HepG2 (cell line): ENCODE results near the gene CLCN4. TPM values are rescaled to one million over a fixed set of nuclear protein-coding genes. Genes with fewer than 3 reads are reported as not detected.

Experiments used
- ATAC-seq: fragments of 200-7000 bp; cut with Tn5 transposase; 3 replicates; pipeline ENCODE4 v1.9.1; 2020; ENCODE audit warnings: mild to moderate bottlenecking, moderate library complexity
- BruUV-seq: library from RNA; stranded (reverse); fragments of 400-500 nt; replicated peaks from 2 replicates; lab custom pipeline; 2021; lab: Mats Ljungman, UMichigan
- CTCF ChIA-PET: fragments of 300-600 bp; formaldehyde crosslinking; extraction: SDS; loops from one replicate; lab custom pipeline; 2021; ENCODE audit warnings: low total read pairs, inconsistent platforms, low intra/inter-chr PET ratio; lab: Yijun Ruan, JAX
- POLR2A ChIA-PET: fragments of 350-600 bp; sonication (Branson Sonifier 250); formaldehyde crosslinking; loops from one replicate; lab custom pipeline; 2020; ENCODE audit warnings: antibody characterized with exemption, inconsistent platforms; lab: Yijun Ruan, JAX
- DNase-seq: peaks from one replicate; pipeline ENCODE4 v3.0.0-alpha.2; 2015; ENCODE audit warnings: low spot score
- FAIRE-seq: peaks from 3 replicates; lab custom pipeline; 2011; peaks lifted over from hg19 to GRCh38; lab: Jason Lieb, UNC
- H2AFZ ChIP-seq: one replicate; pipeline ENCODE4 v1.6.1; 2011; ENCODE audit warnings: low read length, inconsistent platforms
- H3K27ac ChIP-seq: fragments of 300-600 bp; 3 replicates; pipeline ENCODE4 v1.8.0; 2011; ENCODE audit warnings: mixed run types, mild to moderate bottlenecking, mixed read lengths, low read length, inconsistent platforms; ENCODE audit not compliant: insufficient read depth; ENCODE audit errors: extremely low read length
- H3K27me3 ChIP-seq, 2 experiments: fragments of 200-600 bp in 1 of 2; 2 replicates in 1 of 2; 3 replicates in 1 of 2; pipeline versions ENCODE4 v1.6.0 to v1.8.0; 2011; ENCODE audit warnings: low read length in 2 of 2, mild to moderate bottlenecking in 2 of 2, moderate library complexity in 2 of 2, inconsistent platforms in 1 of 2; ENCODE audit not compliant: insufficient read depth in 2 of 2, control insufficient read depth in 1 of 2
- H3K36me3 ChIP-seq, 2 experiments: fragments of 200-600 bp in 1 of 2; replicated peaks in 1 of 2; 2 replicates in 1 of 2; 3 replicates in 1 of 2; pipeline versions ENCODE4 v1.5.1 to v1.8.0; 2011; ENCODE audit warnings: low read length in 2 of 2, inconsistent platforms in 1 of 2; ENCODE audit not compliant: insufficient read depth in 2 of 2, control insufficient read depth in 1 of 2
- H3K4me1 ChIP-seq: 2 replicates; pipeline ENCODE4 v1.5.1; 2012; ENCODE audit warnings: low read length, inconsistent platforms; ENCODE audit not compliant: insufficient read depth
- H3K4me2 ChIP-seq: 2 replicates; pipeline ENCODE4 v1.6.0; 2011; ENCODE audit warnings: low read depth, low read length, inconsistent platforms
- H3K4me3 ChIP-seq, 3 experiments: fragments of 200-600 bp in 1 of 3; sonication (generic), shearing (Covaris generic) in 1 of 3; replicated peaks in 1 of 3; 2 replicates each; pipeline ENCODE4 v1.5.1; 2011 to 2016; ENCODE audit warnings: low read length in 3 of 3, inconsistent platforms in 2 of 3, low read depth in 2 of 3, mild to moderate bottlenecking in 2 of 3, control low read depth in 1 of 3, mixed read lengths in 1 of 3; ENCODE audit not compliant: insufficient read depth in 1 of 3
- H3K79me2 ChIP-seq: one replicate; pipeline ENCODE4 v1.6.1; 2011; ENCODE audit warnings: low read length, inconsistent platforms; ENCODE audit not compliant: insufficient read depth
- H3K9ac ChIP-seq: 2 replicates; pipeline ENCODE4 v1.6.0; 2011; ENCODE audit warnings: mild to moderate bottlenecking, low read depth, low read length, inconsistent platforms; ENCODE audit not compliant: insufficient read depth
- H3K9me3 ChIP-seq: 2 replicates; pipeline ENCODE4 v1.5.1; 2012; ENCODE audit warnings: mild to moderate bottlenecking, low read length
- H4K20me1 ChIP-seq: 2 replicates; pipeline ENCODE4 v1.6.0; 2011; ENCODE audit warnings: inconsistent platforms, mild to moderate bottlenecking, low read length, moderate library complexity; ENCODE audit not compliant: insufficient read depth
- AHDC1 ChIP-seq: sonication (generic); formaldehyde crosslinking; IDR thresholded peaks from 2 replicates; pipeline ENCODE4 v1.5.1; 2020; ENCODE audit warnings: mild to moderate bottlenecking, missing genetic modification reagents, borderline replicate concordance
- EP300 ChIP-seq, 3 experiments: sonication (generic) in 1 of 3; formaldehyde crosslinking in 1 of 3; IDR thresholded peaks; 2 replicates each; pipeline versions ENCODE4 v1.5.1 to v1.6.1; 2011 to 2020; ENCODE audit warnings: low read depth in 2 of 3, low read length in 2 of 3, borderline replicate concordance in 1 of 3, improper control_type of control experiment in 1 of 3, mild to moderate bottlenecking in 1 of 3, missing genetic modification reagents in 1 of 3, moderate library complexity in 1 of 3
- FOXK2 ChIP-seq: fragments of 450-650 bp; IDR thresholded peaks from 2 replicates; pipeline ENCODE4 v1.6.1; 2016
- KDM4B ChIP-seq: sonication (generic); formaldehyde crosslinking; IDR thresholded peaks from 2 replicates; pipeline ENCODE4 v1.4.0; 2020; ENCODE audit warnings: missing genetic modification reagents
- KDM6A ChIP-seq: IDR thresholded peaks from 2 replicates; pipeline ENCODE4 v1.6.1; 2016; ENCODE audit warnings: low read depth
- KLF11 ChIP-seq: IDR thresholded peaks from 2 replicates; pipeline ENCODE4 v1.6.1; 2016; ENCODE audit warnings: missing compliant biosample characterization
- MIXL1 ChIP-seq: IDR thresholded peaks from 2 replicates; pipeline ENCODE4 v1.6.1; 2016
- NCOR1 ChIP-seq: fragments of 200-600 bp; sonication (generic); IDR thresholded peaks from 2 replicates; pipeline ENCODE4 v1.7.0; 2017; ENCODE audit warnings: antibody characterized with exemption, low read length, borderline replicate concordance
- NR2F6 ChIP-seq, 2 experiments: IDR thresholded peaks; 2 replicates each; pipeline ENCODE4 v1.6.1; 2016; ENCODE audit warnings: antibody characterized with exemption in 1 of 2, mild to moderate bottlenecking in 1 of 2
- NRL ChIP-seq: sonication (generic); formaldehyde crosslinking; IDR thresholded peaks from 2 replicates; pipeline ENCODE4 v1.5.0; 2020; ENCODE audit warnings: missing genetic modification reagents, mild to moderate bottlenecking, moderate library complexity, borderline replicate concordance
- RCOR2 ChIP-seq: IDR thresholded peaks from 2 replicates; pipeline ENCODE4 v1.6.1; 2016; ENCODE audit warnings: missing biosample characterization, missing genetic modification reagents
- SALL1 ChIP-seq: sonication (generic); formaldehyde crosslinking; IDR thresholded peaks from 2 replicates; pipeline ENCODE4 v1.8.0; 2022; ENCODE audit warnings: mild to moderate bottlenecking, missing genetic modification reagents
- SMAD1 ChIP-seq: sonication (generic); formaldehyde crosslinking; IDR thresholded peaks from 2 replicates; pipeline ENCODE4 v1.4.0; 2020; ENCODE audit warnings: missing genetic modification reagents, low read depth, mild to moderate bottlenecking, borderline replicate concordance
- TAF15 ChIP-seq: fragments of 200-400 bp; formaldehyde crosslinking; IDR thresholded peaks from one replicate; pipeline ENCODE4 v1.6.1; 2018; ENCODE audit warnings: mild to moderate bottlenecking, low read depth, low read length; ENCODE audit not compliant: poor library complexity, severe bottlenecking
- ZNF563 ChIP-seq: sonication (generic); formaldehyde crosslinking; IDR thresholded peaks from 2 replicates; pipeline ENCODE4 v1.8.0; 2022; ENCODE audit warnings: mild to moderate bottlenecking, moderate library complexity, missing genetic modification reagents
- WGBS: methylation state at CpG from one replicate; pipeline ENCODE4 v1.1.6; 2017; ENCODE audit warnings: low lambda C conversion rate; 5-methylcytosine and 5-hydroxymethylcytosine counted together
- in situ Hi-C: cut with HindIII; loops from 2 replicates; pipeline ENCODE4 v1.10.0; 2017; ENCODE audit warnings: low pct_unique_long_range_greater_than_20kb; ENCODE audit not compliant: extremely low pct_ligation_motif_present
- intact Hi-C: fragments of 100-400 bp; cut with micrococcal nuclease; formaldehyde crosslinking; loops from one replicate; pipeline ENCODE4 v1.10.0; 2022; ENCODE audit not compliant: unreplicated experiment
- polyA plus RNA-seq, 8 experiments: library from polyadenylated mRNA; depleted of rRNA in 3 of 8; stranded (reverse) in 7 of 8; unstranded in 1 of 8; fragments of >200 nt; fragmentation: Illumina TruSeq in 4 of 8; extraction: Trizol in 4 of 8; gene quantifications; 2 replicates each; pipeline versions ENCODE4 v1.2.1 to v1.2.3, GENCODE V29; 2011 to 2016; ENCODE audit warnings: low read depth in 4 of 8, missing spikeins in 1 of 8, mixed read lengths in 1 of 8; ENCODE audit not compliant: insufficient read depth in 1 of 8
- total RNA-seq, 5 experiments: library from RNA; depleted of rRNA; stranded (reverse); fragments of >200 nt; fragmentation: Illumina TruSeq; extraction: Trizol; gene quantifications; 2 replicates each; pipeline ENCODE4 v1.2.3, GENCODE V29; 2016; ENCODE audit warnings: low read depth in 1 of 5

Gene CLCN4
- total and polyA plus RNA-seq, 2 of the 13 experiments (the other 11 are each of a cell fraction or from before 2014, with no cell fraction given), result 1.8 to 2.5 TPM

- TF ChIP-seq NCOR1 (no peak), KLF11 (no peak), MIXL1 (CRISPR knock-in tag) (no peak)
Measured at GRCh38 chrX:10278716-10279115, 121.9 kb downstream of the CLCN4 start (continued).

GRCh38 chrX:10280071-10280470 is 123.3 kb downstream of the CLCN4 start:
- no peaks in the 10 kb centered on the region for H3K4me1 ChIP-seq
- ChIA-PET POLR2A (no interaction called here), CTCF (no interaction called here)
- no peak overlapping the region for H2AFZ ChIP-seq
- no peaks in the 10 kb centered on the region for H4K20me1 ChIP-seq
- no TSS peak for BruUV-seq
- H3K79me2 ChIP-seq, result no peaks in the 10 kb centered on the region
- FAIRE-seq, result no peak
- no peak overlapping the region for H3K27ac ChIP-seq
- in situ Hi-C loops (no loop called here), intact Hi-C loops (no loop called here)
- no peak for DNase-seq
- WGBS, result no CpG with 5 or more reads among the region's 2 CpGs
- no peak overlapping the region for H3K4me2 ChIP-seq
- no peak for ATAC-seq
- no peaks in the 10 kb centered on the region for H3K9me3 ChIP-seq
- H3K36me3 ChIP-seq, result no peaks in the 10 kb centered on the region
- H3K27me3 ChIP-seq, result no peaks in the 10 kb centered on the region
- no peak overlapping the region for H3K9ac ChIP-seq
- H3K4me3 ChIP-seq, result no peak overlapping the region
- no peak for TF ChIP-seq KDM6A (CRISPR knock-in tag)
- TF ChIP-seq EP300 (IDR thresholded peaks at IDR 0.05; ENCODE audit: low read depth in 2 of 2, low read length in 2 of 2), result no peak
- no peak for TF ChIP-seq EP300 (CRISPR knock-in tag; IDR thresholded peaks at IDR 0.05; ENCODE audit: borderline replicate concordance)
- TF ChIP-seq SALL1 (CRISPR knock-in tag), result no peak
- no peak for TF ChIP-seq KDM4B (CRISPR knock-in tag)
- TF ChIP-seq SMAD1 (CRISPR knock-in tag), result no peak
- no peak for TF ChIP-seq AHDC1
- TF ChIP-seq NRL (CRISPR knock-in tag), result no peak
- no peak for TF ChIP-seq TAF15
- no peak for TF ChIP-seq FOXK2
- TF ChIP-seq RCOR2 (CRISPR knock-in tag), result no peak
- TF ChIP-seq ZNF563, result no peak
- no peak for TF ChIP-seq NR2F6 (IDR thresholded peaks at IDR 0.05)
- TF ChIP-seq NR2F6 (CRISPR knock-in tag; IDR thresholded peaks at IDR 0.05), result no peak
- TF ChIP-seq, all 625 proteins: peak for 0
